ENCODE results near the gene TASP1. TPM values are rescaled to one million over a fixed set of nuclear protein-coding genes. Genes with fewer than 3 reads are reported as not detected.

TASP1 gene
- total RNA-seq, 6 experiments from 2014 or later = 5.2 to 6.4 (median 6.0) TPM

GRCh38 chr20:13442986-13443385, 195.7 kb downstream of the TASP1 start:
- Mint-ChIP-seq H3K9me3 (no peaks in the 10 kb centered on the region), H3K36me3 (ENCODE audit: low read depth) (peaks cover 11% of the 10 kb centered on the region; the same call in 1 of the 2 replicates), H3K4me1 (ENCODE audit: low read depth) (peaks cover 14% of the 10 kb centered on the region), H3K27ac (no peak overlapping the region), H3K4me3 (no peak overlapping the region), H3K27me3 (ENCODE audit: insufficient read depth) (peaks cover 1% of the 10 kb centered on the region)
- TF ChIP-seq CTCF (IDR thresholded peaks at IDR 0.05) = no peak
- DNase-seq = no peak

GRCh38 chr20:13441388-13441787, 197.3 kb downstream of the TASP1 start:
- Mint-ChIP-seq H3K4me3 (no peak overlapping the region), H3K27me3 (ENCODE audit: insufficient read depth) (peaks cover 1% of the 10 kb centered on the region), H3K9me3 (no peaks in the 10 kb centered on the region), H3K4me1 (ENCODE audit: low read depth) (peaks cover 14% of the 10 kb centered on the region), H3K36me3 (ENCODE audit: low read depth) (peaks cover 11% of the 10 kb centered on the region; the same call in 1 of the 2 replicates), H3K27ac (no peak overlapping the region)
- DNase-seq = no peak
- no peak for TF ChIP-seq CTCF (IDR thresholded peaks at IDR 0.05)

- TF ChIP-seq CTCF (IDR thresholded peaks at IDR 0.05) = no peak
- Mint-ChIP-seq H3K4me1 (ENCODE audit: low read depth) (no peaks in the 10 kb centered on the region), H3K4me3 (no peak overlapping the region), H3K27ac (no peak overlapping the region), H3K9me3 (no peaks in the 10 kb centered on the region), H3K36me3 (ENCODE audit: low read depth) (peaks cover 11% of the 10 kb centered on the region; the same call in 1 of the 2 replicates), H3K27me3 (ENCODE audit: insufficient read depth) (peaks cover 1% of the 10 kb centered on the region; the same call in 1 of the 2 replicates)
- no peak for DNase-seq
These were observed 202.2 kb downstream of the TASP1 start for GRCh38 chr20:13436530-13436929.

GRCh38 chr20:13432126-13432525, 206.6 kb downstream of the TASP1 start:
- H3K4me3 Mint-ChIP-seq = no peak overlapping the region
- peaks cover 13% of the 10 kb centered on the region; the same call in 1 of the 2 replicates for H3K36me3 Mint-ChIP-seq (ENCODE audit: low read depth)
- H3K4me1 Mint-ChIP-seq (ENCODE audit: low read depth) = peaks cover 5% of the 10 kb centered on the region; the same call in 1 of the 2 replicates
- H3K27ac Mint-ChIP-seq = no peak overlapping the region
- H3K9me3 Mint-ChIP-seq = no peaks in the 10 kb centered on the region
- no peak for DNase-seq
- H3K27me3 Mint-ChIP-seq (ENCODE audit: insufficient read depth) = no peaks in the 10 kb centered on the region
- no peak for TF ChIP-seq CTCF (IDR thresholded peaks at IDR 0.05)

- H3K4me1 Mint-ChIP-seq (ENCODE audit: low read depth) = peaks cover 5% of the 10 kb centered on the region; the same call in 1 of the 2 replicates
- no peak for TF ChIP-seq CTCF (IDR thresholded peaks at IDR 0.05)
- H3K4me3 Mint-ChIP-seq = no peak overlapping the region
- H3K36me3 Mint-ChIP-seq (ENCODE audit: low read depth) = peaks cover 13% of the 10 kb centered on the region; the same call in 1 of the 2 replicates
- no peak overlapping the region for H3K27ac Mint-ChIP-seq
- no peaks in the 10 kb centered on the region for H3K9me3 Mint-ChIP-seq
- DNase-seq = no peak
- H3K27me3 Mint-ChIP-seq (ENCODE audit: insufficient read depth) = no peaks in the 10 kb centered on the region
These were observed 208.3 kb downstream of the TASP1 start for GRCh38 chr20:13430346-13431002.
